ENCODE results near the gene ZBTB49. TPM values are rescaled to one million over a fixed set of nuclear protein-coding genes. Genes with fewer than 3 reads are reported as not detected.

The ZBTB49 gene
- total RNA-seq, 1 donor: 6.2 TPM

DNA sequence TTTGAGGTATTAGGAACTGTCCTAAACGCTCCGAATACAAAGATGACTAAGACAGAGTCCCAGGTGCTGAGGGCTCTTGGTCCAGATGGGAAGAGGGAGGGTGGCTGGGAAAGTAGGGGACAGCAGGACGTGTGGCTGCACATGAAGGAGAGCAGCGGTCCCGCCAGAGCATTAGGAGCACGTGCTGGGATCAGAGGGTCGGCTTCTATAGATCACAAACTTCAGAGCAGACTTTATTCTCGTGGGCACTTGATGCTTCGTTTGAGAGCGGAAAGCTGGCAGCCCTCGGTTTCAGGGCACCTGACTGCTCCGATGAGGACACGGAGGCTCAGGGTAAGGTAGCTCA, 26.1 kb downstream of the ZBTB49 start:
- peaks cover 38% of the 10 kb centered on the region for H3K36me3 ChIP-seq (ENCODE audit: insufficient read depth, low read length)
- no peak overlapping the region for H3K4me2 ChIP-seq (ENCODE audit: insufficient read depth, low read length)
- no peak overlapping the region for H3K4me3 ChIP-seq (ENCODE audit: insufficient read depth, low read length)
- no peaks in the 10 kb centered on the region for H4K20me1 ChIP-seq (ENCODE audit: insufficient read depth, low read length)
- no peak overlapping the region for H2AFZ ChIP-seq (ENCODE audit: low read length)
- no peaks in the 10 kb centered on the region for H3K79me2 ChIP-seq (ENCODE audit: insufficient read depth, low read length)
- no peak overlapping the region for H3K27ac ChIP-seq (ENCODE audit: low read depth, low read length)
- TF ChIP-seq, protein P1, sequence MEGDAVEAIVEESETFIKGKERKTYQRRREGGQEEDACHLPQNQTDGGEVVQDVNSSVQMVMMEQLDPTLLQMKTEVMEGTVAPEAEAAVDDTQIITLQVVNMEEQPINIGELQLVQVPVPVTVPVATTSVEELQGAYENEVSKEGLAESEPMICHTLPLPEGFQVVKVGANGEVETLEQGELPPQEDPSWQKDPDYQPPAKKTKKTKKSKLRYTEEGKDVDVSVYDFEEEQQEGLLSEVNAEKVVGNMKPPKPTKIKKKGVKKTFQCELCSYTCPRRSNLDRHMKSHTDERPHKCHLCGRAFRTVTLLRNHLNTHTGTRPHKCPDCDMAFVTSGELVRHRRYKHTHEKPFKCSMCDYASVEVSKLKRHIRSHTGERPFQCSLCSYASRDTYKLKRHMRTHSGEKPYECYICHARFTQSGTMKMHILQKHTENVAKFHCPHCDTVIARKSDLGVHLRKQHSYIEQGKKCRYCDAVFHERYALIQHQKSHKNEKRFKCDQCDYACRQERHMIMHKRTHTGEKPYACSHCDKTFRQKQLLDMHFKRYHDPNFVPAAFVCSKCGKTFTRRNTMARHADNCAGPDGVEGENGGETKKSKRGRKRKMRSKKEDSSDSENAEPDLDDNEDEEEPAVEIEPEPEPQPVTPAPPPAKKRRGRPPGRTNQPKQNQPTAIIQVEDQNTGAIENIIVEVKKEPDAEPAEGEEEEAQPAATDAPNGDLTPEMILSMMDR (IDR thresholded peaks at IDR 0.05; ENCODE audit: extremely low read depth, low read depth, low read length): no peak
- no peak for DNase-seq (ENCODE audit: insufficient read length, low spot score, missing footprints)
- no peaks in the 10 kb centered on the region for H3K27me3 ChIP-seq (ENCODE audit: insufficient read depth, low read length)
- H3K9me3 ChIP-seq (ENCODE audit: low read depth, low read length): no peaks in the 10 kb centered on the region
- no peaks in the 10 kb centered on the region for H3K4me1 ChIP-seq (ENCODE audit: insufficient read depth, low read length)

DNA sequence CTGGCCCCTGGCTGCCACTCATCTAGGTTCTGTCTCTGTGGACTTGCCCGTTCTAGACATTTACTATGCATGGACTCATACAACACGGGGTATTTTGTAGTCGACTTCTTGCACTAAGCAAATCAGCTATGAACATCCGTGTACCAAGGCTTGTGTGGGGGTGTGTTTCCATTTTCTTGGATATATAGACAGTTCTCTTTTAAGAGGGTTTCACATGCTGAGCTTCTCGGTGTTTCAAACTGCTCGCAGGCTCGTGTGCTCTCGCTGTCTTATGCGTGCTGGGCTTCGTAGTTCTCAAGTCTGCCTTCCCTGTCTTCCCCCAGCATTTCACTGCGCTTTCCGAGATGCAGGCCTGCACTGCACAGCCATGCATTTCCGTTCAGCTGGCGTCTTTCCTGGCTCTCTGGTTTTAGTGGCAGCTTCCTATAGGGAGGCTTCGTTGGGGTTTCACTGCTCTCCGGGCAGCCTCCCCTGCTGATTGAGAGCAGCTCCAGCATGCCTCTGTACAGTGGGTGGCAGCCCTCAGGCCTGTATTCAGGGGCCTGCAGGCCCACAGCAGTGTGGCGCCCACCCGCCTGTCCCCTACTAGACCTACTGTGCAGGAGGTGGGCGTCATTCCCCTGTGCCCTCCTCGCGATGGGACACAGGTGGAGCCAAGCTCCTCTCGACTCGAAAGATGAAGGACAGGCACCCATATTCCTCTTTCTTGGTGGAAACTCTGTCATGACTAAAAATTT, 27.6 kb downstream of the ZBTB49 start:
- Histone ChIP-seq H3K4me2 (ENCODE audit: insufficient read depth, low read length) (no peak overlapping the region), H3K4me1 (ENCODE audit: insufficient read depth, low read length) (no peaks in the 10 kb centered on the region), H2AFZ (ENCODE audit: low read length) (no peak overlapping the region), H4K20me1 (ENCODE audit: insufficient read depth, low read length) (no peaks in the 10 kb centered on the region), H3K36me3 (ENCODE audit: insufficient read depth, low read length) (peaks cover 45% of the 10 kb centered on the region), H3K9me3 (ENCODE audit: low read depth, low read length) (no peaks in the 10 kb centered on the region), H3K4me3 (ENCODE audit: insufficient read depth, low read length) (no peak overlapping the region), H3K27ac (ENCODE audit: low read depth, low read length) (no peak overlapping the region), H3K27me3 (ENCODE audit: insufficient read depth, low read length) (no peaks in the 10 kb centered on the region), H3K79me2 (ENCODE audit: insufficient read depth, low read length) (no peaks in the 10 kb centered on the region)
- TF ChIP-seq, protein P1 (IDR thresholded peaks at IDR 0.05; ENCODE audit: extremely low read depth, low read depth, low read length): no peak
- DNase-seq (ENCODE audit: insufficient read length, low spot score, missing footprints): no peak

DNA sequence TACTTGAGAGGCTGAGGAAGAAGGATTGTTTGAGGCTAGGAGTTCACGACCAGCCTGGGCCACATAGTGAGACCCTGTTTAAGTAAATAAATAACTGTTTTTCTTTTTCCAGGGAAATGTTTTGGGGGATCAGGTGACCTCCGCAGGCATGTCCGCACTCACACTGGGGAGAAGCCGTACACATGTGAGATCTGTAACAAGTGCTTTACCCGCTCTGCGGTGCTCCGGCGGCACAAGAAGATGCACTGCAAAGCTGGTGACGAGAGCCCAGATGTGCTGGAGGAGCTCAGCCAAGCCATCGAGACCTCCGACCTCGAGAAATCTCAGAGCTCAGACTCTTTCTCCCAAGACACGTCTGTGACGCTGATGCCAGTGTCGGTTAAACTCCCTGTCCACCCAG, 30.5 kb downstream of the ZBTB49 start:
- TF ChIP-seq, protein P1 (IDR thresholded peaks at IDR 0.05; ENCODE audit: extremely low read depth, low read depth, low read length): no peak
- Histone ChIP-seq H3K4me2 (ENCODE audit: insufficient read depth, low read length) (no peak overlapping the region), H3K4me1 (ENCODE audit: insufficient read depth, low read length) (no peaks in the 10 kb centered on the region), H3K9me3 (ENCODE audit: low read depth, low read length) (no peaks in the 10 kb centered on the region), H3K36me3 (ENCODE audit: insufficient read depth, low read length) (peaks cover 28% of the 10 kb centered on the region), H3K79me2 (ENCODE audit: insufficient read depth, low read length) (no peaks in the 10 kb centered on the region), H3K27me3 (ENCODE audit: insufficient read depth, low read length) (no peaks in the 10 kb centered on the region), H4K20me1 (ENCODE audit: insufficient read depth, low read length) (no peaks in the 10 kb centered on the region), H3K4me3 (ENCODE audit: insufficient read depth, low read length) (no peak overlapping the region), H2AFZ (ENCODE audit: low read length) (no peak overlapping the region), H3K27ac (ENCODE audit: low read depth, low read length) (no peak overlapping the region)
- DNase-seq (ENCODE audit: insufficient read length, low spot score, missing footprints): no peak

DNA sequence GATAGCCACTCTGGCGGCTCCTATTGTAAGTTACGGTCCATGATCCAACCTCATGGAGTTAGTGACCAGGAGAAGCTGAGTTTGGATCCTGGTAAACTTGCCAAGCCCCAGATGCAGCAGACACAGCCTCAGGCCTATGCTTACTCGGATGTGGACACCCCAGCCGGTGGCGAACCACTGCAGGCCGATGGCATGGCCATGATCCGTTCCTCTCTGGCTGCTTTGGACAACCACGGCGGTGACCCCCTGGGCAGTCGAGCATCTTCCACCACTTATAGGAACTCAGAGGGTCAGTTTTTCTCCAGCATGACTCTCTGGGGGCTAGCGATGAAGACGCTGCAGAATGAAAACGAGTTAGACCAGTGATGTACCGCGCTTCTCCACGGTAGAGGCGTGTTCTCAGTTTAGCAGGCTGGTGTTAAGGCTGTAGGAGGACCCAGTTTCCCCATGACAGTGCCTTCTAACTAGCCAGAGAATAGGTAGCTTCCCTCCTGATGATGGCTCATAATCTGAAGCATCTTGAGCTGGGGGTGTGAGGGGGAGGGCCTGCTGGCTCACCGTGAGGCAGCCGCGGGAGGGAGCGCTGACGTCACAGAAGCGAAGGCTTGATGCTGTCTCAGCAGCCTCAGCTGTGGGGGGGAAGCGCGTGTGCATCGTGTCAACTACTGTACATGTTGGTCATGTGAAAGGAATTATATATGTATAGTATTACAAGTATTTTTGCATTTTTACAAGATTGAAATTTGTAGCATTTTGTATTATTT, 31.1 kb downstream of the ZBTB49 start:
- Histone ChIP-seq H3K4me3 (ENCODE audit: insufficient read depth, low read length) (no peak overlapping the region), H3K4me2 (ENCODE audit: insufficient read depth, low read length) (no peak overlapping the region)

More for the DNA sequence above, 31.1 kb downstream of the ZBTB49 start:
- no peaks in the 10 kb centered on the region for H4K20me1 ChIP-seq (ENCODE audit: insufficient read depth, low read length)
- no peaks in the 10 kb centered on the region for H3K27me3 ChIP-seq (ENCODE audit: insufficient read depth, low read length)
- H3K79me2 ChIP-seq (ENCODE audit: insufficient read depth, low read length): no peaks in the 10 kb centered on the region
- H3K4me1 ChIP-seq (ENCODE audit: insufficient read depth, low read length): no peaks in the 10 kb centered on the region
- H3K36me3 ChIP-seq (ENCODE audit: insufficient read depth, low read length): peaks cover 22% of the 10 kb centered on the region
- no peak overlapping the region for H3K27ac ChIP-seq (ENCODE audit: low read depth, low read length)
- no peaks in the 10 kb centered on the region for H3K9me3 ChIP-seq (ENCODE audit: low read depth, low read length)
- TF ChIP-seq, protein P1 (IDR thresholded peaks at IDR 0.05; ENCODE audit: extremely low read depth, low read depth, low read length): no peak
- no peak overlapping the region for H2AFZ ChIP-seq (ENCODE audit: low read length)
- no peak for DNase-seq (ENCODE audit: insufficient read length, low spot score, missing footprints)
